H9 (cell line): ENCODE measurements around the gene TMEM129. TPM values are rescaled to one million over a fixed set of nuclear protein-coding genes. Genes with fewer than 3 reads are reported as not detected.

Source experiments
- DNase-seq: peaks from one replicate; pipeline ENCODE4 v3.0.0-alpha.2; 2017
- H2AFZ ChIP-seq: one replicate; pipeline ENCODE4 v1.6.1; 2013; ENCODE audit warnings: mild to moderate bottlenecking, low read length, control low read depth, moderate library complexity
- H2AK5ac ChIP-seq: 2 replicates; pipeline ENCODE4 v1.6.1; 2013; ENCODE audit warnings: low read length, control low read depth, mixed read lengths; ENCODE audit not compliant: insufficient read length
- H2BK120ac ChIP-seq: one replicate; pipeline ENCODE4 v1.6.1; 2013; ENCODE audit warnings: low read depth, mild to moderate bottlenecking, low read length, control low read depth, inconsistent platforms; ENCODE audit not compliant: poor library complexity, severe bottlenecking
- H2BK12ac ChIP-seq: 2 replicates; pipeline ENCODE4 v1.6.1; 2013; ENCODE audit warnings: low read length, control low read depth, mixed read lengths, low read depth; ENCODE audit not compliant: insufficient read length
- H2BK15ac ChIP-seq: 2 replicates; pipeline ENCODE4 v1.6.1; 2013; ENCODE audit warnings: low read depth, low read length, control low read depth
- H2BK20ac ChIP-seq: one replicate; pipeline ENCODE4 v1.6.1; 2013; ENCODE audit warnings: low read depth, mild to moderate bottlenecking, low read length, control low read depth, inconsistent platforms; ENCODE audit not compliant: poor library complexity, severe bottlenecking
- H2BK5ac ChIP-seq: 2 replicates; pipeline ENCODE4 v1.6.1; 2013; ENCODE audit warnings: low read length, control low read depth, mixed read lengths; ENCODE audit not compliant: insufficient read length
- H3K14ac ChIP-seq: 2 replicates; pipeline ENCODE4 v1.6.1; 2013; ENCODE audit warnings: low read length, control low read depth; ENCODE audit not compliant: insufficient read depth
- H3K18ac ChIP-seq: 2 replicates; pipeline ENCODE4 v1.6.1; 2013; ENCODE audit warnings: low read depth, mild to moderate bottlenecking, mixed read lengths, low read length, control low read depth; ENCODE audit not compliant: insufficient read length
- H3K23ac ChIP-seq: 2 replicates; pipeline ENCODE4 v1.6.1; 2013; ENCODE audit warnings: low read length, control low read depth, mixed read lengths, low read depth; ENCODE audit not compliant: insufficient read length
- H3K23me2 ChIP-seq: 2 replicates; pipeline ENCODE4 v1.6.1; 2013; ENCODE audit warnings: low read depth, mild to moderate bottlenecking, mixed read lengths, low read length, control low read depth; ENCODE audit not compliant: insufficient read length, poor library complexity, severe bottlenecking
- H3K27ac ChIP-seq: 2 replicates; pipeline ENCODE4 v1.5.1; 2013; ENCODE audit warnings: low read length, control low read depth, mixed read lengths, low read depth; ENCODE audit not compliant: insufficient read length
- H3K27me3 ChIP-seq: 2 replicates; pipeline ENCODE4 v1.6.1; 2013; ENCODE audit warnings: low read length, control low read depth, inconsistent platforms; ENCODE audit not compliant: insufficient read depth
- H3K4ac ChIP-seq: 2 replicates; pipeline ENCODE4 v1.6.1; 2013; ENCODE audit warnings: low read depth, mild to moderate bottlenecking, control low read depth, inconsistent platforms, low read length, moderate library complexity
- H3K4me1 ChIP-seq: 2 replicates; pipeline ENCODE4 v1.6.1; 2013; ENCODE audit warnings: low read length, control low read depth, inconsistent platforms; ENCODE audit not compliant: insufficient read depth
- H3K4me2 ChIP-seq: 2 replicates; pipeline ENCODE4 v1.6.1; 2013; ENCODE audit warnings: low read length, control low read depth, mixed read lengths; ENCODE audit not compliant: insufficient read length, insufficient read depth
- H3K56ac ChIP-seq: 2 replicates; pipeline ENCODE4 v1.6.1; 2013; ENCODE audit warnings: low read depth, mild to moderate bottlenecking, mixed read lengths, low read length, control low read depth; ENCODE audit not compliant: insufficient read length
- H3K79me1 ChIP-seq: 2 replicates; pipeline ENCODE4 v1.6.1; 2013; ENCODE audit warnings: low read depth, mild to moderate bottlenecking, moderate library complexity, low read length, control low read depth, inconsistent platforms; ENCODE audit not compliant: insufficient read depth, poor library complexity, severe bottlenecking
- H3K79me2 ChIP-seq: 2 replicates; pipeline ENCODE4 v1.6.1; 2013; ENCODE audit warnings: low read length, control low read depth, inconsistent platforms; ENCODE audit not compliant: insufficient read depth
- H3K9ac ChIP-seq: 2 replicates; pipeline ENCODE4 v1.6.1; 2013; ENCODE audit warnings: low read length, control low read depth, mixed read lengths; ENCODE audit not compliant: insufficient read length; ENCODE audit errors: extremely low read depth
- H3K9me3 ChIP-seq: one replicate; pipeline ENCODE4 v1.6.1; 2013; ENCODE audit warnings: low read depth, low read length, inconsistent platforms; ENCODE audit not compliant: control insufficient read depth
- H3T11ph ChIP-seq: one replicate; pipeline ENCODE4 v1.6.1; 2013; ENCODE audit warnings: mild to moderate bottlenecking, low read length, control low read depth, inconsistent platforms
- H4K20me1 ChIP-seq: one replicate; pipeline ENCODE4 v1.6.1; 2013; ENCODE audit not compliant: control insufficient read depth, insufficient read length, insufficient read depth
- H4K5ac ChIP-seq: 2 replicates; pipeline ENCODE4 v1.6.1; 2013; ENCODE audit warnings: low read depth, mild to moderate bottlenecking, mixed read lengths, low read length, control low read depth; ENCODE audit not compliant: insufficient read length
- H4K8ac ChIP-seq: replicated peaks from 2 replicates; pipeline ENCODE4 v1.6.1; 2013; ENCODE audit warnings: low read length, control low read depth, mixed read lengths, low read depth; ENCODE audit not compliant: insufficient read length
- H4K91ac ChIP-seq: 2 replicates; pipeline ENCODE4 v1.6.1; 2013; ENCODE audit warnings: low read depth, mild to moderate bottlenecking, moderate library complexity, mixed read lengths, low read length, control low read depth; ENCODE audit not compliant: insufficient read length
- H3K27ac Mint-ChIP-seq, 3 experiments: 2 replicates in 2 of 3; 3 replicates in 1 of 3; pipeline ENCODE4 v1.8.0; 2020 to 2021; ENCODE audit warnings: mixed read lengths in 3 of 3, mild to moderate bottlenecking in 1 of 3, moderate library complexity in 1 of 3
- H3K27me3 Mint-ChIP-seq: 2 replicates; pipeline ENCODE4 v1.8.0; 2021; ENCODE audit warnings: low read depth, mild to moderate bottlenecking, moderate library complexity, mixed read lengths
- H3K36me3 Mint-ChIP-seq, 3 experiments: 2 replicates in 2 of 3; 3 replicates in 1 of 3; pipeline ENCODE4 v1.8.0; 2020 to 2021; ENCODE audit warnings: low read depth in 3 of 3, mixed read lengths in 3 of 3; ENCODE audit not compliant: insufficient read depth in 1 of 3
- H3K4me1 Mint-ChIP-seq, 2 experiments: 2 replicates each; pipeline ENCODE4 v1.8.0; 2020; ENCODE audit warnings: mixed read lengths in 2 of 2
- H3K4me3 Mint-ChIP-seq, 2 experiments: 2 replicates in 1 of 2; 3 replicates in 1 of 2; pipeline ENCODE4 v1.8.0; 2020 to 2021; ENCODE audit warnings: mild to moderate bottlenecking in 2 of 2, mixed read lengths in 2 of 2, moderate library complexity in 1 of 2
- H3K9me3 Mint-ChIP-seq, 2 experiments: 2 replicates in 1 of 2; 3 replicates in 1 of 2; pipeline ENCODE4 v1.8.0; 2020; ENCODE audit warnings: mild to moderate bottlenecking in 2 of 2, mixed read lengths in 2 of 2, moderate library complexity in 1 of 2
- CTCF ChIP-seq: fragments of 200-600 bp; sonication (generic); conservative IDR thresholded peaks from 3 replicates; pipeline ENCODE4 v1.8.0; 2021; ENCODE audit warnings: antibody characterized with exemption, mild to moderate bottlenecking
- WGBS: extraction: QIAGEN DNeasy Blood & Tissue Kit; methylation state at CpG from one replicate; pipeline ENCODE4 v1.1.7; 2013; ENCODE audit warnings: missing lambda C conversion rate, low lambda C conversion rate, mixed read lengths; ENCODE audit not compliant: insufficient read length; ENCODE audit errors: extremely low coverage; 5-methylcytosine and 5-hydroxymethylcytosine counted together
- total RNA-seq: library from RNA; stranded (reverse); gene quantifications from 2 replicates; pipeline ENCODE4 v1.2.1, GENCODE V29; 2021

TMEM129 gene
- total RNA-seq, 1 experiment from 2014 or later, result 27.3 TPM

DNA sequence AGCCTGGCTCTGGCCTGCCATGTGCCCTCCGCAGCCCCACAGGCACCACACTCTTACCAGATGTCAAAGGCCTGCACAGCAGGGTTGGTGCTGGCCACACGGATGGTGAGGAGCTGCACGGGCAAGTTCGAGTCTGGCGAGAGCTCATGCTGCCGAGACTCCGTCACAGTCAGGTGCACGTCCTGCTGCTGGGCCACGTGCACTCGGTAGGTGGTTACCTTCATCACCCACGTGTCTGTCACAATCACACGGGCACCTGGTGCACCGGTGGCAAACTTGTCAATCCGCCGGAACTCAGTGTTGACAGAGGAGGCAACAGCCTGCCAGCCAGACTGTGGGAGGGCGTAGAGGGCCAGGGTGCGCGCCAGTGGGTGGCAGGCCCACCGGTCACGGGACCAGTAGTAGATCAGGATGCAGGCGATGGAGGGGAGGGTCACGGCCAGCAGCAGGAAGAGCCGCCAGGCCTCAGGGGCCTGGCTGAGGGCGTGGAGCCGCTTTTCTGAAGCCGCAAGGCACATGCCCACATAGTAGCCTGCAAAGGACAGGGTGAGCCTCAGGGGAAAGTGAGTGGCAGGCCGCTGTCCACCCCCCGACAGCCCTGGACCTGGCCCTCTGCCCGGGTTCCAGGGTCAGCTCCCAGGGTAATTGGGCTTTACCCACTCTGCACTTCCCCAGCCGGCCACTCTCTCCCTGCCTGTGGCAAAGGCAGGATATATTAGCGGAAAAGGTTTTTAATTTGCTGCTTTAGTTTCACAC, 2.9 kb downstream of the TMEM129 start:
- Histone ChIP-seq H3K14ac (no peak overlapping the region), H3K23ac (no peak overlapping the region), H2AFZ (no peak overlapping the region), H2BK12ac (no peak overlapping the region), H2BK5ac (no peak overlapping the region), H3K4me1 (no peaks in the 10 kb centered on the region), H3K9me3 (no peaks in the 10 kb centered on the region), H4K91ac (no peak overlapping the region), H3K27ac (no peak overlapping the region), H4K5ac (no peak overlapping the region), H3K79me2 (peaks cover 16% of the 10 kb centered on the region; the same call in 1 of the 2 replicates), H3K56ac (no peak overlapping the region), H3K9ac (no peak overlapping the region), H2BK20ac (no peak overlapping the region), H3K79me1 (peaks cover 15% of the 10 kb centered on the region), H3K4ac (no peak overlapping the region), H3K27me3 (no peaks in the 10 kb centered on the region), H4K8ac (no peak overlapping the region), H2AK5ac (no peak overlapping the region), H3K23me2 (peaks cover 18% of the 10 kb centered on the region), H4K20me1 (no peaks in the 10 kb centered on the region), H2BK15ac (no peak overlapping the region), H3K4me2 (no peak overlapping the region), H2BK120ac (no peak overlapping the region), H3T11ph (no peak overlapping the region), H3K18ac (no peak overlapping the region)
- Mint-ChIP-seq H3K36me3 (peaks cover 9 to 28% (median 24%) of the 10 kb centered on the region in 3 experiments), H3K27ac (no peak overlapping the region), H3K27me3 (no peaks in the 10 kb centered on the region), H3K4me1 (peaks cover 29 to 37% of the 10 kb centered on the region in 2 experiments), H3K4me3 (peak overlapping the region; percentile 38 to 62; a peak in 2 of 5 replicates), H3K9me3 (no peaks in the 10 kb centered on the region)
- no CpG with 5 or more reads among the region's 31 CpGs for WGBS
- peak; percentile 22 for DNase-seq
- no peak for TF ChIP-seq CTCF
